ENCODE results near the gene NRXN3. TPM values are rescaled to one million over a fixed set of nuclear protein-coding genes. Genes with fewer than 3 reads are reported as not detected.

NRXN3 gene
- total RNA-seq, 1 experiment from 2014 or later = 0.59 TPM

DNA sequence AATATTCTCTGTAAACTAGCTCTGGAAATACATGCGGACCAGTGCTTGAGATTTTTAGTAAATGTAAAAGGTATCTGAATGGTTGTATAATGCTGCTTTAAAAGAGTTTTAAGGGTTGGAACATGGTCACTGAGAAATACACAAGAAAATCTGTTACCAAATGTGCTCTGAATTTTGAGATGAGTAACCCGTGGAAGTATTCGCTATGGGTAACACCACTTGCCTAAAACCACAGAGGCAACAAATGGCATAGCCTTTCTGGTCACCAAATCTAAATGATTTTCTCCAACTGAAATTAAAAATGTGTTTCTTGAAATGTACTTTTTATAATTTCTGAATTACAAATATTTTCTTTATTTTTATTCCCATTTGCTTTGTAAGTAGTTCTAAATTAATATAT lies 1295.5 kb downstream of the NRXN3 start:
- no peak for DNase-seq (ENCODE audit: low spot score)

DNA sequence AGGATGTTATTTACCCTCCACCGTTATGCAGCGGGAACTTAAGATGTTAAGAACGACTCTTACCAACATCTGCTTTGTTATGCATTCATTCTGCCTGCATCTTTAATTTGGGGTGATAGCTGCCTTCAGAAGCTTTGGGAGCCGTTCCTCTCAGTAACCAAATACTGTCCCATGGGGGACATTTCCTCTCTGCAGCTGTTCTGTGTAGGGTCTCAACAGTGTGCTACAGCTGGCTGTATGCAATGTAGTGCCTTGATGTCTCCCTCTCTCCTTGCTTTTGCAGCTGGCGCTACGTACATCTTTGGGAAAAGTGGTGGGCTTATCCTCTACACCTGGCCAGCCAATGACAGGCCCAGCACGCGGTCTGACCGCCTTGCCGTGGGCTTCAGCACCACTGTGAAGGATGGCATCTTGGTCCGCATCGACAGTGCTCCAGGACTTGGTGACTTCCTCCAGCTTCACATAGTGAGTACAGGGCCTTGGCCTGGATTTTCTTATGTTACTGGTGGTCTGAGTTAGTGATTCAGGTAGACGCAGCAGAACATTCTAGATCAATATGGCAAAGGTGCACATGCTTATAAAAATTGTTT lies 1296.9 kb downstream of the NRXN3 start:
- no peak for DNase-seq (ENCODE audit: low spot score)

DNA sequence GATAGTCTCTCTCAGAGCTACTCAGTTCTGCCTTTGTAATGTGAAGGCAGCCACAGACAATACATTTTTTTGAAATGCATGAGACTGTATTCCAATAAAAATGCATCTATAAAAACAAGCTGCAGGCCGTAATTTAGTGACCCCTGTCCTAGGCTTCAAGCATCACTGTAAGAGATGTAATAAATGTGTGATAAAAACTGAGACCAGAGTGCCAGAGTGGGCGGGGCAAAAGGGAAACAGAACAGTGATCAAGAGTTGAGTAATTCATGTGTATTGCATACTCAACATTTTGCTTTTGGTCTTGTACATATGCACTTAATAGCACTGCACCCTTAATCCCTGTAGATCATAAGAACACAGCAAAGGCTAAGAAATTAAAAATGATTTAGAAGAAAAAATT lies 1297.7 kb downstream of the NRXN3 start:
- DNase-seq (ENCODE audit: low spot score) = no peak

DNA sequence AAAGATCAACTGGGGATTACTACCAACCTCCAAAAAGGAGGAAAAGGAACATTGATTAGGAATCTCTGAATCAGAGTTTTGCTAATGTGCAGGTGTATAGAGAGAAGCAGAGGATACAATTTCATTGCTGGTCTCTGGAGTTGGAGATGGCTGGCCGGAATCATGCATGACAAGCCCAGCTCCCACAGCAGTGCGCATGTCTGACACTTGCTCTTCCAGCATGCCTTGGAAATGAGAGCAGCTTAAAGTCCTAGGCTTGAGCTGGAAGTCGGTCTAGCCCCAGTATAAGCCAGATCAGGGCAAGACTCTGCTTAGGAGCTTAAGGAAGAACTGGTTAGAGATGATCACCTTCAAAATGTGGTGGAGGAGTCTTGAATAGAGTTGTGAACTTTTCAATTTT lies 1298.3 kb downstream of the NRXN3 start:
- no peak for DNase-seq (ENCODE audit: low spot score)

DNA sequence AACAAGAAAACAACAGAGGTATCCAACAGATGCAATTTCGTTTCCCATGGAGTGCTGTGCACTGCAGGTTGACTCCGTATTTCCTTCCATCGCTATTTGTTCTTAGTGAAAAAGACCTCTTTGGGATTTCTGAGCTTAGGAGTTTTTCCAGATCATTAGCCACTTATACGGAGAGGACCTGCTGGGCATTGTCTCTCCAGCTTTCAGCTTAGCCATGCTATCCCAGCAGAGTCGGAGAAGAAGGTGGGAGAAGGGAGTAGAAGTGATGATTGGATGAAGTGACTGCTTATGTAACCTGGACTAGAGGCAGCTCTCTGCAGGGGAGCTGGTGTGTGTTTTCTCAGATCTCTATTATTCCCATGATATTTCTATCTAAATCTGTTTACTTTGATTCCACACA lies 1303.5 kb downstream of the NRXN3 start:
- DNase-seq (ENCODE audit: low spot score) = no peak

DNA sequence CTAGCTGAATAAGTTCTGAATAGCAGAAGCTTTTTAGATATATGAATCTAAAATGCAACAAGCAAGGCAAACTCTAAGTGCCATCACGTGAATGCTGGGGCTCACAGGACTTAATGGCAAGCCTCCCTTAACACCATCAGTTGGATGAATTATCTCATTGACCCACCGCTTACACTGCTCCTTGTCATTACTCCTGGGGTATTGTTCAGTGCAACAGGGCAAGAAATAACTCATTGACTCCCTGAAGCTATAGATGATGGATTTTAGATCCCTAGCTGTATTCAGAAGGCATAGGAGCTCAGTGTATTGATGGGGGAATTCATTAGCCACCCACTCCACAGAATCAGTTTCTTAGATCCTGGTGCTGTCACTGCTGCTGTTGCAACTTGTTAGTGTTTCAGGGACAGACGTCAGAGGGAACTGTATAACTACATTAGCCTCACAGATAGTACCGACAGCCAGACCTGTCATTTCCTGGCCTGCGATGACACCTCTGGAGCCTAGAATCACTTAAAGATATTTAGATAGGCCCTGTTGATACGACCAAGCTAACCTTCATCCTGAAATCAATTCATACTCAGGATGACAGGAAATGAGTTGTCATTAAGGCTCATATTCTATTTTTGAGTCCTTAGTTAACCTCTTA lies 1305.8 kb downstream of the NRXN3 start:
- no peak for DNase-seq (ENCODE audit: low spot score)

DNA sequence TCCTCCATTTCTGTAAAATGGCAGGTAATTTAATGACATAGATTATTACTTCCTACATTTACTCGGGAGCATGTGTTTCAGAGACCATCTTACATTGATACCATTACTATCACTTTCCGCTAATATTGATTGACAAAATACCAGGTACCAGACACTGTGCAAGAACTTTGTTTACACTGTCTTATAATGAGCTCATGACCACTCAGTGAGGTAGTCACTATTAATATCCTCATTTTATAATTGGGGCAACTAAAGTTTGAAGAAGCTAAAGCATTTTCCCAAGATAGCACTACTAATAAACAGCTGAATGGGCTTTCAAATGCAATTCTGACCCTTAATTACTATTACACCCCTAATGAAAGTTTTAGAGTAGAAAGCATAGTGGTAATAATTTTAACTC lies 1306.4 kb downstream of the NRXN3 start:
- DNase-seq (ENCODE audit: low spot score) = no peak

DNA sequence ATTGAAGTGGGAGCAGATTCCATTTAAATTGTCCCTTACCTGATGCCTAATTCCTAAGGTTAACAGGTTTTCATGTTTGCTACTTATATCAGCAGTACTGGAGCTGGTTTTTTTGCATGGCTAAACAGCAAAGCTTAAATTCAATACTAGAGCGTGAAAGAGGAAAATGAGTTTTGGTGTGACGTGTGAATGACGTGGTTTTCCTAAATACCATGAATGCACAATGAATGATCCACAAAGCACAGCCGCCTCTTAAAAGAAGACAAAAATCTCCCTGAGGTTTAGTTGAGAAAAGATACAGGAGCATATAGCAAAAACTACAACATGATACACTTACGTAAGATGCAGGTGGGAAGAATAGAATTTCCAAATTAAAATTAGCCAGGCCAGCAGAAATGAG lies 1310.0 kb downstream of the NRXN3 start:
- no peak for DNase-seq (ENCODE audit: low spot score)

DNA sequence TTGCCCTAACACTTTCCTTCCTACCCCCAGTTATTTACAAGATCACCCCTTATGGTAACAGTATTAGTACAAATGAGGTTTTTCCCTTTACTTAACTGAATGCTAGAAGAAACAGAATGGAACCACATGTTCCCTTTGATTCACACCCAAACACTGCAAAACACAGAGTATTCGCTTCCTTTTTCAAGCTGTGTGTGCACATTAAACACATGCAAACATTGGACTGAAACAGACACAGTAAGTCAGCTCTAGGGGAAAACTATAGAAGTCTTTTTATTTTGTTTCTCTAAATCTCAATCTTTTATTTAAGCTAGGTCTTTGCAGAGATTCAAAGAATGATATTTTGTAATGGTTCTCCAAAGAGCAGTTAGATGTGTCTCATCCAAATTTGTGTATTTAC lies 1312.7 kb downstream of the NRXN3 start:
- no peak for DNase-seq (ENCODE audit: low spot score)

DNA sequence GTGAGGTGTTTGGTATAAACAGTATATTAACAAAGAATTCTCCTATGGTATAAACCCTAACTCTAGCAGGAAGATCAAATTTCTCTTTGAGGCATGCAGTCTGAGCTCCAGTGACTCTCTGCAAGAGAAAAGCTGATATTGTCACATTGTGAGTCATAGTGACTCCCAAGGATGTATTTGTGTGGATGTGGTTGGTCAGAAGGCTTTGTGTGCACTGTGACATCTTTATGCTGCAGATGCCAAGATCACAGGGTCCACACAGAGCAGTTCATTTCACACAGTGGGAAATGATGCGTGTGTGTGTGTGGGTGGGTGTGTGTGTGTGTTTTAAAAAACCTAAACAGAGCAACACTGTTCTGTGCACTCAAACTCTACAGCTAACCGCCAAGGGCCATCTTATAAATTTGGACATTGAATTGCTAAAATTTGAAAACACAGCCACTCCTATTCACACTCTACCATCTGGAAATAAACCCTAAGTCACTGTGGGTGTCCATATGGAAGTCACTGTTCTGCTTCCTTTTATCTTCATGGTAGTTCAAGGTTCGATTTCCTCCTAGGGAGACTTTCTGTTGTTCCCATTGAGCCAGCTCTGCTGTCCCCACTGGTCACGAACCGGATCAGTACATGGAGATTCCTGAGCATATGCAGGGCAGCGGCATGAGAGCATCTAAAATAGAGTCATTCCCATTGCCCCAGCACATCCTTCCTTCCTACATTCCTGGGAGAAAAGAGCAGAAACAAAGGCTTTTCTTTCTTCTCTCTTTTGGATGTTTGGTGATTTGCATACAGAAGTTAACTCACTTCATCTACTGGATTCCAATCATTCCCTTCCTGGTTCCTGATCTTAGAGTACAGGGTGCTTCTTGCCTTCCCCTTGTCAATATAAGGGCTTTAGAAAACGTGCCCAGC lies 1313.6 kb downstream of the NRXN3 start:
- peak; percentile 37 for DNase-seq (ENCODE audit: low spot score)

DNA sequence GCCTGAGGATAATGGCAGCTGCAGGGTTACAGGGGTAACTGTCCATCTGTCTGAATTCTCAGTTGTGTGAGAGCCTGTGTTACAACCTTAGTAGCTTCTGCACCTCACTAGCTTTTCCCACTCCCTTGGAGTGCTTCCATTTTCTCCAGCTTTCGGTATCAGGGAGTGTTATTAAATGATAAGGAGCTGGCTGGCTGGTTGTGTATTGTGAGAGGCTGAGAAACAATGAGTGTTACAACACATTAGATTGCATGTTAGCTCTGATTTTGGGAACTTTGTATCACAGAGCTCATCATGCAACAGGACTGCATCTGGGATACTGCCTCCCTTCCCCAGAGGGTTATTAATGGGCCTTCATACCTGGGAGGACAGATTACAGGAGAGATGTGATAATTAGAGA lies 1317.5 kb downstream of the NRXN3 start:
- DNase-seq (ENCODE audit: low spot score) = no peak

DNA sequence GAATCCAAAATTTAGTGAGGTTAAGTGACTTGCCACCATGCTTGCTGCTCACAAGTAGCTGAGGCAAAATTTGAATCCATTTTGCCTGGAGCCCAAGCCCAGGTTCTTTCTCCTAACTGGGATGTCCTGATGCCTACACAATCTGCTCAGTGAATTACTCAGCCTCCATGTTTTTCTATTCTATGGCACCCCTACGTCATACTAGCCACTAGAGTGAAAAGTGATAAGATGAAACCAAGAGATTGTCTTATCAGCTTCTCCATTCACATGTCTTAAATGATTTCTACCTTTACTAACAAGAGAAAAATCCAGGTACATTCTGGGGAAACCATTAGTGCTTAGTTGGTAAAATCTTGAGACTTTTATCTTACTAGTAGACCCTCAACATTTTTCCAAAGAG lies 1321.0 kb downstream of the NRXN3 start:
- DNase-seq (ENCODE audit: low spot score) = no peak

DNA sequence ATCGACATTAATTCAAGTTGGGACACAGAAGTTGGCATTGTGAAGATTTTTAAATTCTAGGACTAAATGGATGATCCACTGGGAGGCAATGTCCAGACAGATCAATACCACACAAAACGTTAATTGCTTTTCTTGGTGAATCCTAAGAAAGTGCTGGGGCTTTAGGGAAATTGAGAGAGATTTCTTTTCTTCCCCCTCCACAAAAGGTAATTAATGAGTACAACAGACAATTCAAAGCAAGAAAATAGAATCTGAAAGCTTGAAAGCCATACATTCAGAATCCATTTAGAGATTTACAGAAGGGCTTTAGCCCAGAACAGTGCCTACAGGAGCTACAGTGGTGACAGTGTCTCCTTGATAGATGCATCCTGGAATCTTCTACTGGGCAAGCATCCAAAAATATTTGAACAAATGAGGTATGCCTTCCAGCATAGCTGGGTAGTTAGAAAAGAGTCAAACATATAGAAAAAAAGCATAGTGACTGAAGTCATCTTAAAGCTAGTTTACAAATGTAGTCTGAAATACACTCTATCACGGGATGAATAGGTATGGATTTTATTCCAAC lies 1323.0 kb downstream of the NRXN3 start:
- DNase-seq (ENCODE audit: low spot score) = no peak

DNA sequence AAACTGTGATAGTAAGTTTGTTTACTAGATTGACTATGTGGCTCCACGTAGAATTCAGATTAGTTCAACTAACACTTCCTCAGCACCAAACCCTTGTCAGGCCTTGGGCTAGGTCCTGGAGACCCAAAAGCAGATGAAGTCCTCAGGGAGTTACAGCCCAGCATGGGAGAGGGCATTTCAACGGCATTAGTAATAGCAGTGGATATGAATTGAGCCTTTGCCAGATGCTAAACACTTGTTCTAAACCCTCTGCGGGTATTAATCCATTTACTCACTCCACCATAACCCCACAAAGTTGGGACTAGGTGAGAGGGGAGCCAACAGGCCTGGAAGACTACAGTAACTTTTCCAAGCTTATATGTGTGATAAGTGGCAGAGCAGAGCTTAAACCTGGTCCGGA lies 1326.5 kb downstream of the NRXN3 start:
- no peak for DNase-seq (ENCODE audit: low spot score)

DNA sequence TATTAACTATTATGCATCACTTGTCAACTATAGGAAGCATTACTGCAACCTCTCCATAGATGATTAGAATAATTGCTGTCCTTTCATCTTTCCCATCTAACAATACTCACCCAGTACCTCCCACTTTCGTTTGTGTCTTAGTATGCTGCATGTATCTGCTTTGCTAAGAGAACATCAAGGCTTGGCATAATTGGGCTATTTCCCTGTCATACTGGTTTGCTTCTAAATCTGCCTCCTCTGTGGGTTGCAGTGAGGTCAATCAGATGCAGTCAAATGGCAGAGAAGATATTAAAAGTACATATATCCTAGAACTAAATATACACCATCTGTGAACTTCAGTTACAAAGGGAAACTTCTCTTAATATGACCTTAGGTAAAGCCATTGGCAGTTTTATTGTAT lies 1330.3 kb downstream of the NRXN3 start:
- no peak for DNase-seq (ENCODE audit: low spot score)

DNA sequence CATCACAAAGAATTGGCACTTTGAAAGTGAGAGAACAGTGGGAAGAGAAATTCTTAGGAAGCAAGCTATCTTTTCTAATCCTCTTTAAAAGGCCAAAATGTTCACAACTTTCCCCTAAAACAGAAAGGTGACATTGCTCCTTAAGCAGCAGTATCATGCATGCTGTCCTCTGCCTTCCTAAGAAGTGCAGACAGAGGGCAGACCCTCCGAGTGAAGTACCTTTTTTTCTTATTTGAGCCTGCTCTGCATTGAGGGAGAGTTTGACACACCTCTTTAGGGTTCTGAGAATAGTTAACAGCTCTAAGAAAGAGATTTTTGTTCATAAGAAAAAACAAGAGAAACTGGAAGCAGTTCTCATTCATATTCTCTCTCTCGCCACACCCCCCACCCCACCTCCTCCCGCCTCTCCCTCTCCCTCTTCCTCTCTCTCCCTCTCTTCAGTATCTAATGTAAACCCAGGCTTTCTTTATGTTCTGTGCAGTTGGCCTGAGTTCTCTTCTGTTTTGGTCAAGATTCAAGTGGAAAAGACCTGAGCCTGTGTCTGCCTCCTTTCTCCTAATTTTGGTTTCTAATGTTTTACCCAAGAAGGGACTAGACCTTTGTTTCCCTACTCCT lies 1332.1 kb downstream of the NRXN3 start:
- no peak for DNase-seq (ENCODE audit: low spot score)

DNA sequence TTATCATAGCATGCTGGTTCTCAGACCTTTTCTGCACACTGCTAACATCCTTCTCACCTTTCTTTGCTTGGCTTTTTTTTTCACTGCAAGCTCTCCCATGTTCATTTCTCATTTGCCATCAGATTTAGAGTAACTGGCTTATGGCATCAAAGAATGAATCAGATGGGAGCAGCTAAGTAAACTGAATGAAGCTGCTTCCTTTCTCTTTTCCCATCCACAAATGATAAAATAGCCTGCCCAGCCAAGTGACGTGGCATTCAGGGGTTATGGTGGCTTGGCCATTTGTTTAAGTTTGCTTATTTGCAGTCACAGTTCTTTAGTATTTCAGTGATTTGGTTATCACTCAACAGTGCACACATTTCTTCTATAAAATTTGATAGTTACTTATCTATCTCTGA lies 1332.6 kb downstream of the NRXN3 start:
- DNase-seq (ENCODE audit: low spot score) = no peak

DNA sequence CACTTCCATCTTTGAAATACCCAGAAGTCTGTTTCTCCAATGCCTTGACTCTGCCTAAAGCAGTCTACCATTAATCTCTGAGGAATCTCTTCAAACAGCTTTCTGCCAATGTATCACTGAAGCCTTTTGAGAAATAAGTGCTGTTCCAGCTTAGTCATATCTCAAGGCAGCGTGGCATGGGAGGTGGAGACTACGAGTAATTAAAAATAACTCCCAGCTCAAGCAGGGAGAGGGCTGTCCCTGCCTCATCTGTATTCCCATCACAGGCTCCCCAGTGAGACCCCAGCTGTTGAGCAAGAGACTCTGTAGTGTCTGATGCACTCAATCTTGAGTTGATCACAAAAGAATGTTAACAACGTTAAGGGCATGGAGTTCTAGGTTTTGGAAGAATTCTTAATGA lies 1340.5 kb downstream of the NRXN3 start:
- DNase-seq (ENCODE audit: low spot score) = peak; percentile 36

DNA sequence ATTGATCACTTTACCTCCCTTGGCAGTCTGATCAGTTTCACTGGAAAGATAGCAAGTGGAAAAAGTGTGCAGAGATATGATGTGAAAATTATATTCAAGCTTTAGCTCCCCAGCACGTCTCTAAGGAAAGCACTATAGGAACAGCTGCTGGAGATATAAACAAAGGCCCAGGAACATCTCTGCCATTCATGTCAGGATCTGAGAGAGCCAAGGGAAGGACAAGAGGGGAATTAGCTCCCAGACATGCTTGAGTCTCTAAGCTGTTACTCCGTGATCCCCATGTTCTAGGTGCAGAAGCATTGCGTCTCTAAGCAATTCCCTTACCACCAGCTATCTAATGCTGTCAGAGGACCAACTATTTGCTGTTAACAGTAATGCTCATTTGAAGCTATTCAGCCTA lies 1341.0 kb downstream of the NRXN3 start:
- DNase-seq (ENCODE audit: low spot score) = no peak

DNA sequence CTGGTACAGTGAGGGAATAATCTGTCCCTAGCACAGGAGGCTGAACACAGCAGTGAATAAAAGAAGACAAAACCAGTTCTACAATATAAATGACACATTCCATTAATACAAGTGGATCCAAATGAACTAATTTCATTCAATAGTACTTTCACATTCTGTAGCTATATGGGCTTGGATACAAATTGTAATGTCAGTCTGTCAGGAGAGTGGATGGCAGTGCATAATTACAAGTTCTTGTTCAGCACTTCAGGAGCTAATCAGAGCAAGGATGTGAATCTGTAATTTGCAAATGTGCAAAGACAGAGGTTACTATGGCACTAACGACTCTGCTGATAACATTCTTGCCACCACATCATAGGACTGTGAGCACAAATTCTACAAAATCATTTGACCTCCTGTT lies 1343.3 kb downstream of the NRXN3 start:
- DNase-seq (ENCODE audit: low spot score) = no peak

DNA sequence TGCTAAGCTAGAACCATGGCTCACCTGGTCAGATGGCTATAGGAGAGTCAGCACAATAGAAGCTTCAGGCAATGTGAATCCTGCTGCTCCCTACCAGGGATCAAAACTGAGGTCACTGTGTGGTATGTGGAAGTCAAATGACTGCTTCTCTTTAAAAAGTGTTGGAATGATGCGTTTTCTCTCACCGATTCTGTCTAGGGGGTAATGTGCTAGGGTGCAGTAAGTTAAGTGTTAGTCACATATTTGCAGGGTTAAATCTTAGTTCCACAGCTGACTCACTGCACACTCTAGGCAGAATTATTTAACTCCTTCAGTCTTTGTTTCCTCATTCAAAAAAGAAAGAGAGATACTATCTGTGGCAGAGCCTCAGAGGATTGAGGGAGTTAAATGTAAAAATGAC lies 1344.5 kb downstream of the NRXN3 start:
- peak; percentile 70 for DNase-seq (ENCODE audit: low spot score)

DNA sequence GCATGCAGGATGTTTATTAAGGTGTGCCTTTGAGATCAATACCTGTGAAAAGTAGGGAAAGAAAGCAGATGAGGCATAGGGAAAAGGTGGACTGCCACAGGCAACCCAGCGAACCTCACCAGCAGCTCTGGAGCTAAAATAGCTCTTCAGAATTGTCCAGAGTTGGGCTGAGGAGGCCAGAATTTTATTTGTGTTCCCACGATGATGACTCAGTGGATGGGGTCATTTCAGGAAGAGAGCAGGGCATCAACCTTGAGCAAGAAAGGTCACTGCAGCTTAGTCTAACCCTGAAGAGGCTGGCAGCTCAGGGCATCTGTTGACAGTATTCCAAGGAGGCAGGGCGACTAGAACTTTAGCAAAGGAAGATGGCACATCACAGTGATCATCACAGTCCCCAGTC lies 1345.0 kb downstream of the NRXN3 start:
- peak; percentile 4 for DNase-seq (ENCODE audit: low spot score)

Data from A172 (cell line).